Measurements from ENCODE around the gene LMTK3. TPM values are rescaled to one million over a fixed set of nuclear protein-coding genes. Genes with fewer than 3 reads are reported as not detected.

Gene LMTK3
- total and polyA plus RNA-seq, 9 of the 15 experiments (the other 6 are each of a cell fraction or from before 2014, with no cell fraction given) = 0.35 to 12.3 (median 2.0) TPM; not detected in 2

DNA sequence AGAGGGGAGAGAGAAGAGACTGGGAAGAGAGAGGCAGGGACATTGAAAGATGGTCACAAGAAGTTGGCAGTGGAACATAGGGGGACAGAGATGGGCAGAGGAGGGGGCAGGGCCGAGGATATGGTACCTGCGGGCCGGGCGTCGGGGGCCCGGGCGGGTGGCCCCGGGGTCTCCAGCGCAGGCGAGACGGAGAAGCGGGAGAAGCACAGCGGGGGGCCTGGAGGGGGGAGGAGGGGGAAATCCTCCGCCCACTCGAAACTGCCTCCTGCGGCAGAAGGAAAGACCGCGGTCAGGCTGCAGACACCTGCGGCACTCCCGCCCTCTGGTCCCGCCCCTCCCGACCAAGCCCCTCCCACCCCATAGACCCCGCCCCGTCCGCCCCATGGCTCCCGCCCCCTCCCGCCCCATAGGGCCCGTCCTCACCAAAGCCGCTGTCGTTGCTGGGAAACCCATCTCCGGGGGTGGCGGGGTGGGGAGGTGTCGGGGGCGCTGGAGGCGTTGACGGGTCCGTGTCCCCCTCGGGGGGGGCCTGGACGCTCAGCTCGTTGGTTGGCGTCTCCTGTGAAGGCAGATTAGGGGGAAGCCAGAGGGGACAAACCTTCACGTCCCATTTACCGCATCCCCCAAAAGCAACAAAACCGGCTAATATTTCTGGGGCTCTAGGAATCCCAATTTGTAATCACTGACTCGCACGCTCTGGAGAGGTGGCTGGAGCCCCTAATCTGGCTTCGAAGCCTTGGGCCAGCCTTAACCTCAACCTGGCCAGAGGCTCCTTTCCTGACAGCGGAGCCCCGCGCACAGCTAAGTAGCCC, 20.4 kb downstream of the LMTK3 start (continued):
- TF ChIP-seq, protein P1, sequence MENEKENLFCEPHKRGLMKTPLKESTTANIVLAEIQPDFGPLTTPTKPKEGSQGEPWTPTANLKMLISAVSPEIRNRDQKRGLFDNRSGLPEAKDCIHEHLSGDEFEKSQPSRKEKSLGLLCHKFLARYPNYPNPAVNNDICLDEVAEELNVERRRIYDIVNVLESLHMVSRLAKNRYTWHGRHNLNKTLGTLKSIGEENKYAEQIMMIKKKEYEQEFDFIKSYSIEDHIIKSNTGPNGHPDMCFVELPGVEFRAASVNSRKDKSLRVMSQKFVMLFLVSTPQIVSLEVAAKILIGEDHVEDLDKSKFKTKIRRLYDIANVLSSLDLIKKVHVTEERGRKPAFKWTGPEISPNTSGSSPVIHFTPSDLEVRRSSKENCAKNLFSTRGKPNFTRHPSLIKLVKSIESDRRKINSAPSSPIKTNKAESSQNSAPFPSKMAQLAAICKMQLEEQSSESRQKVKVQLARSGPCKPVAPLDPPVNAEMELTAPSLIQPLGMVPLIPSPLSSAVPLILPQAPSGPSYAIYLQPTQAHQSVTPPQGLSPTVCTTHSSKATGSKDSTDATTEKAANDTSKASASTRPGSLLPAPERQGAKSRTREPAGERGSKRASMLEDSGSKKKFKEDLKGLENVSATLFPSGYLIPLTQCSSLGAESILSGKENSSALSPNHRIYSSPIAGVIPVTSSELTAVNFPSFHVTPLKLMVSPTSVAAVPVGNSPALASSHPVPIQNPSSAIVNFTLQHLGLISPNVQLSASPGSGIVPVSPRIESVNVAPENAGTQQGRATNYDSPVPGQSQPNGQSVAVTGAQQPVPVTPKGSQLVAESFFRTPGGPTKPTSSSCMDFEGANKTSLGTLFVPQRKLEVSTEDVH (IDR thresholded peaks at IDR 0.05; ENCODE audit: low read depth, partially characterized antibody) = no peak
- TF ChIP-seq SMARCA4 (IDR thresholded peaks at IDR 0.05) = no peak
- TF ChIP-seq PTTG1 (tag; IDR thresholded peaks at IDR 0.05; ENCODE audit: low read depth) = no peak
- TF ChIP-seq ZBTB7A (IDR thresholded peaks at IDR 0.05; ENCODE audit: borderline replicate concordance, control insufficient read depth, low read depth, low read length) = peak; percentile 74; the same call in 1 of the 2 replicates
- no peak for TF ChIP-seq MEIS2 (IDR thresholded peaks at IDR 0.05; ENCODE audit: partially characterized antibody)
- TF ChIP-seq, protein P2, sequence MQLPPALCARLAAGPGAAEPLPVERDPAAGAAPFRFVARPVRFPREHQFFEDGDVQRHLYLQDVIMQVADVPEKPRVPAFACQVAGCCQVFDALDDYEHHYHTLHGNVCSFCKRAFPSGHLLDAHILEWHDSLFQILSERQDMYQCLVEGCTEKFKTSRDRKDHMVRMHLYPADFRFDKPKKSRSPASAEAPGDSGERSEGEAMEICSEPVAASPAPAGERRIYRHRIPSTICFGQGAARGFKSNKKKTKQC (CRISPR knock-in tag; IDR thresholded peaks at IDR 0.05) = no peak
- TF ChIP-seq, protein P3, sequence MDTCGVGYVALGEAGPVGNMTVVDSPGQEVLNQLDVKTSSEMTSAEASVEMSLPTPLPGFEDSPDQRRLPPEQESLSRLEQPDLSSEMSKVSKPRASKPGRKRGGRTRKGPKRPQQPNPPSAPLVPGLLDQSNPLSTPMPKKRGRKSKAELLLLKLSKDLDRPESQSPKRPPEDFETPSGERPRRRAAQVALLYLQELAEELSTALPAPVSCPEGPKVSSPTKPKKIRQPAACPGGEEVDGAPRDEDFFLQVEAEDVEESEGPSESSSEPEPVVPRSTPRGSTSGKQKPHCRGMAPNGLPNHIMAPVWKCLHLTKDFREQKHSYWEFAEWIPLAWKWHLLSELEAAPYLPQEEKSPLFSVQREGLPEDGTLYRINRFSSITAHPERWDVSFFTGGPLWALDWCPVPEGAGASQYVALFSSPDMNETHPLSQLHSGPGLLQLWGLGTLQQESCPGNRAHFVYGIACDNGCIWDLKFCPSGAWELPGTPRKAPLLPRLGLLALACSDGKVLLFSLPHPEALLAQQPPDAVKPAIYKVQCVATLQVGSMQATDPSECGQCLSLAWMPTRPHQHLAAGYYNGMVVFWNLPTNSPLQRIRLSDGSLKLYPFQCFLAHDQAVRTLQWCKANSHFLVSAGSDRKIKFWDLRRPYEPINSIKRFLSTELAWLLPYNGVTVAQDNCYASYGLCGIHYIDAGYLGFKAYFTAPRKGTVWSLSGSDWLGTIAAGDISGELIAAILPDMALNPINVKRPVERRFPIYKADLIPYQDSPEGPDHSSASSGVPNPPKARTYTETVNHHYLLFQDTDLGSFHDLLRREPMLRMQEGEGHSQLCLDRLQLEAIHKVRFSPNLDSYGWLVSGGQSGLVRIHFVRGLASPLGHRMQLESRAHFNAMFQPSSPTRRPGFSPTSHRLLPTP (IDR thresholded peaks at IDR 0.05; ENCODE audit: borderline replicate concordance, extremely low read depth, insufficient read length) = no peak
- TF ChIP-seq TAL1 (IDR thresholded peaks at IDR 0.05) = no peak
- no peak for TF ChIP-seq ZKSCAN1 (IDR thresholded peaks at IDR 0.05; ENCODE audit: low read depth, low read length)
- TF ChIP-seq HCFC1 (IDR thresholded peaks at IDR 0.05; ENCODE audit: low read depth, low read length) = no peak
- TF ChIP-seq SIRT6 (IDR thresholded peaks at IDR 0.05; ENCODE audit: low read depth, low read length) = no peak
- no peak for TF ChIP-seq NR4A1 (CRISPR knock-in tag; IDR thresholded peaks at IDR 0.05)
- no peak for TF ChIP-seq NR4A1 (tag; IDR thresholded peaks at IDR 0.05)
- no peak for TF ChIP-seq STAT5A (IDR thresholded peaks at IDR 0.05; ENCODE audit: borderline replicate concordance, low read length)
- TF ChIP-seq RBFOX2 (IDR thresholded peaks at IDR 0.05; ENCODE audit: low read depth, low read length) = no peak
- TF ChIP-seq, protein P4, sequence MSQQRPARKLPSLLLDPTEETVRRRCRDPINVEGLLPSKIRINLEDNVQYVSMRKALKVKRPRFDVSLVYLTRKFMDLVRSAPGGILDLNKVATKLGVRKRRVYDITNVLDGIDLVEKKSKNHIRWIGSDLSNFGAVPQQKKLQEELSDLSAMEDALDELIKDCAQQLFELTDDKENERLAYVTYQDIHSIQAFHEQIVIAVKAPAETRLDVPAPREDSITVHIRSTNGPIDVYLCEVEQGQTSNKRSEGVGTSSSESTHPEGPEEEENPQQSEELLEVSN (IDR thresholded peaks at IDR 0.05; ENCODE audit: borderline replicate concordance in 1 of 2, extremely low read depth in 1 of 2, insufficient read depth in 1 of 2, insufficient read length in 1 of 2, low read depth in 1 of 2, low read length in 1 of 2, poor library complexity in 1 of 2, severe bottlenecking in 1 of 2) = peak in 1 of 2 experiments; percentile 51
- TF ChIP-seq, protein P5, sequence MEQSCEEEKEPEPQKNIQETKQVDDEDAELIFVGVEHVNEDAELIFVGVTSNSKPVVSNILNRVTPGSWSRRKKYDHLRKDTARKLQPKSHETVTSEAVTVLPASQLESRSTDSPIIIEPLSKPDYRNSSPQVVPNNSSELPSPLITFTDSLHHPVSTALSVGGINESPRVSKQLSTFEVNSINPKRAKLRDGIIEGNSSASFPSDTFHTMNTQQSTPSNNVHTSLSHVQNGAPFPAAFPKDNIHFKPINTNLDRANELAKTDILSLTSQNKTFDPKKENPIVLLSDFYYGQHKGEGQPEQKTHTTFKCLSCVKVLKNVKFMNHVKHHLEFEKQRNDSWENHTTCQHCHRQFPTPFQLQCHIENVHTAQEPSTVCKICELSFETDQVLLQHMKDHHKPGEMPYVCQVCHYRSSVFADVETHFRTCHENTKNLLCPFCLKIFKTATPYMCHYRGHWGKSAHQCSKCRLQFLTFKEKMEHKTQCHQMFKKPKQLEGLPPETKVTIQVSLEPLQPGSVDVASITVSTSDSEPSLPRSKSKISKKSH (CRISPR knock-in tag; IDR thresholded peaks at IDR 0.05) = no peak
